ENCODE measurements around the gene FAM161B.
"Not testable (repeated sequence)": the region's sequence is repeated elsewhere in the genome, so short reads cannot be mapped to it uniquely, and the experiment has no call there.

FAM161B gene, protein sequence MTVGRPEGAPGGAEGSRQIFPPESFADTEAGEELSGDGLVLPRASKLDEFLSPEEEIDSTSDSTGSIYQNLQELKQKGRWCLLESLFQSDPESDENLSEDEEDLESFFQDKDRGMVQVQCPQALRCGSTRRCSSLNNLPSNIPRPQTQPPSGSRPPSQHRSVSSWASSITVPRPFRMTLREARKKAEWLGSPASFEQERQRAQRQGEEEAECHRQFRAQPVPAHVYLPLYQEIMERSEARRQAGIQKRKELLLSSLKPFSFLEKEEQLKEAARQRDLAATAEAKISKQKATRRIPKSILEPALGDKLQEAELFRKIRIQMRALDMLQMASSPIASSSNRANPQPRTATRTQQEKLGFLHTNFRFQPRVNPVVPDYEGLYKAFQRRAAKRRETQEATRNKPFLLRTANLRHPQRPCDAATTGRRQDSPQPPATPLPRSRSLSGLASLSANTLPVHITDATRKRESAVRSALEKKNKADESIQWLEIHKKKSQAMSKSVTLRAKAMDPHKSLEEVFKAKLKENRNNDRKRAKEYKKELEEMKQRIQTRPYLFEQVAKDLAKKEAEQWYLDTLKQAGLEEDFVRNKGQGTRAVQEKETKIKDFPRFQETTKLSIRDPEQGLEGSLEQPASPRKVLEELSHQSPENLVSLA

GRCh38 chr14:73949752-73950734 is at the start of gene FAM161B, which contains the start of gene COQ6:
Gene FAM161B (minus strand): TSS chr14:73950094. CDS start chr14:73950026, 68 bp downstream.
Gene COQ6 (plus strand): TSS chr14:73950302. CDS start chr14:73950333, 31 bp downstream.
- DNase-seq (ENCODE audit: low read depth, low spot score): peak; percentile 85

DNA sequence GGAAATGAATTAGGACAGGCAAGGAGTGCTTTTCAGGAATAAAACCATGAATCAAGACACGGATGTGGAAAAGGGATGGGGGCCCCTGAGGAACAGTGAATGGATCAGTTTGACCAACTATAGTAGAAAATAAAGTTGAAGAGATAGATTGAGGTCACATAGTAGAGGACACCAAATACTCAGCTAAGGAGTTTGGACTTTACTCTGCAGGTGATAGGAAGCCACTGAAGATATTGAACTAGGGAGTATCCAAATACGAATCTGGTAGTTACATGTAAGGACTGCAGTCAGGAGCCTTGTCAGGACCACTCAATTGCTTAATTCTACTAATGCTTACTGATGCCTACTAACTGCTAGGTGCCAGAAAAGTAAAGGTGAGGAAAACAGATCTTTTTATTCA is 48.8 kb upstream of the FAM161B start:
- no peak for DNase-seq (ENCODE audit: low read depth, low spot score)

DNA sequence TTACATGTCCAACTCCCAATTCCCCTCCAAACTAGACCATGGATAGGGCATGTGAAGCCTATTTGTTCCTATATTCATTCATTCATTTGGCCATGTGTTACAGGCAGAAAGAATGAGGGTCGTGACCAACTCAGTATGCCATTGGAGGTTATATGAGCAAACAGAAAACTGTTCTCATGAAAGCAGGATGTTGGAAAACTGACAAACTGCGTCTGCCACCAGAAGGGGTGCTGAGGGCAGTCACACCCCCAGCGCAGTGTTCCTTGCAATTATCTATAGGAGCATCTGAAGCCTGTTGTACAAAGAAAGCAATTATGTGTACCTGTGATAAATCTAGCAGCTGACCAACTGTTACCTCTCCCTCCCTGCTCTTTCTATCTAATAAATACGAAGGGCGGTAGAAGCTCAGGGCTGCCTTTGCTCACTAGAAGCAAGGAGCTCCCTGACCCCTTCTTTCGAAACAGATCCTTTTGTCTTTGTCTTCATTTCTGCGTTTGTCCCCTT is 48.1 kb upstream of the FAM161B start:
- no peak for DNase-seq (ENCODE audit: low read depth, low spot score)

- DNase-seq (ENCODE audit: low read depth, low spot score): no peak
Observed at GRCh38 chr14:73997108-73997943, 47.4 kb upstream of the FAM161B start.

DNA sequence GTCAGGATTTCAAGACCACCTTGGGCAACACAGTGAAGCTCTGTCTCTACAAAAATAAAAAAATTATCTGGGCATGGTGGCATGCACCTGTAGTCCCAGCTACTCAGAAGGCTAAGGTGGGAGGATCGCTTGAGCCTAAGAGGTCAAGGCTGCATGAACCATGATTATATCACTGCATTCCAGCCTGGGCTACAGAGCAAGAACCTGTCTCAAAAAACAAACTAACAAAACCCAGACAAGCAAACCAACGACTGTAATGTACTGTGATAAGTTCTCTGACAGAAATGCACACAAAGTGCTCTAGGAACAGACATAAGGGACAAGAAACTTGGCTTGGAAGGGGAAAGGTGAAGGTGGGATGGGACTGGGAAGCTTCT is 46.8 kb upstream of the FAM161B start:
- no peak for DNase-seq (ENCODE audit: low read depth, low spot score)

- no peak for DNase-seq (ENCODE audit: low read depth, low spot score)
Observed at GRCh38 chr14:73995977-73996378, 46.1 kb upstream of the FAM161B start.

- DNase-seq (ENCODE audit: low read depth, low spot score): not testable (repeated sequence)
Observed at GRCh38 chr14:73994926-73995325, 45.0 kb upstream of the FAM161B start.

- DNase-seq (ENCODE audit: low read depth, low spot score): no peak
Observed at GRCh38 chr14:73991092-73991491, 41.2 kb upstream of the FAM161B start.

- DNase-seq (ENCODE audit: low read depth, low spot score): not testable (repeated sequence)
Observed at GRCh38 chr14:73988656-73989055, 38.8 kb upstream of the FAM161B start.

DNA sequence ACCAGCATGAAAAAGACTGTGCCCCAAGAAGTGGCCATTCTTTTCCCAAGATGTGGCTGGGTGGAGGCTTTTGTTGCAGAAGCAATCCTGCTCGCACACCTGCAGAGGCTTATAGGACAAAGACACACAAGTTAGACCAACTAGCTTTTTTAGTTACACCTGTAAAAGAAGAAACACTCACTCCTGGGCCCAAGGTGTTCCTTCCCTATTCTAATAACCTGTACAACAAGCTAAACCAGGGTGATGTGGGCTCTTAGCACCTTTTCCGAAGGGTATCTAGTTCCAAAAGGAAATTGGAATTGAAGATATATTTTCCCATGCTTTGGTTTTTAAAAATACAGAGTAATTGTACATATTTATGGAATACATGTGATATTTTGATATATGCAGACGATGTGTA is 38.2 kb upstream of the FAM161B start:
- no peak for DNase-seq (ENCODE audit: low read depth, low spot score)

- no peak for DNase-seq (ENCODE audit: low read depth, low spot score)
Observed at GRCh38 chr14:73977896-73978295, 28.0 kb upstream of the FAM161B start.

DNA sequence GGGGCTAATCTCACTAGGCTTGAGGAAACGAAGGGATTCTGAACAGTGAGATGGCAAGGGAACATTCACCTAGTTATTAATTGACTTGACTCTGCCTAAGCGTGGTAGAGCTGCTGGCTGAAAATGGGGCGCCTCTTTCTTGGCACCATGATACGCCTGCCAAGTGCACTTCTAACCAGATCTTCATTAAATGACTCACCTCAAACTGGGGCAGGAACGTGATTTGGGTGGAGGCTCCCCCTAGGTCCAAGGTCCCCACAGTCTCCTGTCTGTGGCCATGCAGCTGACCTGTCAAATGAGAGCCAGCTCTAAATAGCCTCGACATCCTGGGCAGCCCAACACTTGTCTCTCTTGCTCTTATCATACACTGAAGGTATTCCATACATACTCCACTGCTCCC is 26.2 kb upstream of the FAM161B start:
- DNase-seq (ENCODE audit: low read depth, low spot score): no peak

GRCh38 chr14:73973497-73973896 is 23.6 kb upstream of the FAM161B start:
- DNase-seq (ENCODE audit: low read depth, low spot score): no peak

GRCh38 chr14:73968885-73969284 is 19.0 kb upstream of the FAM161B start:
- no peak for DNase-seq (ENCODE audit: low read depth, low spot score)

- DNase-seq (ENCODE audit: low read depth, low spot score): no peak
Observed at GRCh38 chr14:73965216-73965615, 15.3 kb upstream of the FAM161B start.

- DNase-seq (ENCODE audit: low read depth, low spot score): no peak
Observed at GRCh38 chr14:73961192-73961591, 11.3 kb upstream of the FAM161B start.

DNA sequence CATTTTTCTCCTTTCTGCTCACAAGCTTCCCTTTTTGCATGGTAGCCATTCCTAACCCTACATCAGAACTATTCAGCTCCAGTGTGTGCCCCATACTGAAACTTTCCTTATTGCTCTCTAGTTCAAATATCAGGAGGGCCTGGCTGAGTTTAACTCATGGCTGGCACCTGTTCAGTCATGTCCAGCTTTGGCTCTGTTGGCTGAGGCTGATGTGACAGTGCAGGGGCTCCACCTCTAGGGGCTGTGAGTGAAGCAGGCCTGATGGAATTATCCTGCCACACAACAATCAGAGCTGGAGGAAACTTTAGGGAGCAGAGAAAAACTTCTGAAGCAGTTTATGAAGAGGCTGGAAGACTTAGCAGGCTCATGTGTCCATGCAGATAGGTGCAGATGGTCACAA is 8.7 kb upstream of the FAM161B start:
- DNase-seq (ENCODE audit: low read depth, low spot score): no peak

GRCh38 chr14:73955674-73956073 is 5.8 kb upstream of the FAM161B start:
- DNase-seq (ENCODE audit: low read depth, low spot score): no peak

DNA sequence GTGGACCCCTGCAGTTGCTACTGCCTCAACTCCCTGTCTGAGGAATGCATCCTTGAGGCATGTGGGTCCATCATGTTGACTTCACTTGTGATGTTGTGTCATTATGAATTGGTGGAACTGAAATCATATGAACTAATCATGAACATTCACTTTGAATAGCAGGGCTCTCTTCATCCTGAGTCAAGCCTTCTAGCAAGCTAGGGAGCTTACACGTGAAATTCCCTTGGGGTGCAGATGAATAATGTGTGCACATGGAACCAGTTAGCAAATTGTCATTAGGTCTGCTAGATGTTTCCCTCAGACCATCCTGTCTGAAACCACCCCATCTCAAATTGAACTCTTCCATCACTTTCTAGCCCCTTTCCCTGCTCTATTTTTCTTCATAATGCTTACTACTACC is 3.8 kb upstream of the FAM161B start:
- DNase-seq (ENCODE audit: low read depth, low spot score): no peak

- no peak for DNase-seq (ENCODE audit: low read depth, low spot score)
Observed at GRCh38 chr14:73945159-73945670, 4.7 kb downstream of the FAM161B start.

Data from activated CD4-positive, CD25-positive, alpha-beta regulatory T cell treated with anti-CD3 and anti-CD28 coated beads, Interleukin-2, amount 50 U/mL, for 16 hours (primary cell).